GM18502 (cell line): Measurements from ENCODE around the gene CELA2A.
"Not testable (repeated sequence)": the region's sequence is repeated elsewhere in the genome, so short reads cannot be mapped to it uniquely, and the experiment has no call there.

Experiments
- ATAC-seq: cut with Tn5 transposase; IDR thresholded peaks from one replicate; pipeline ENCODE4 v1.9.1; 2021; ENCODE audit warnings: mild to moderate bottlenecking; ENCODE audit not compliant: unreplicated experiment, poor library complexity

The CELA2A gene

GRCh38 chr1:15489052-15489736 lies 32.7 kb downstream of the CELA2A start:
- no peak for ATAC-seq

GRCh38 chr1:15491010-15491409 lies 34.5 kb downstream of the CELA2A start:
- not testable (repeated sequence) for ATAC-seq

GRCh38 chr1:15492596-15492995 lies 36.1 kb downstream of the CELA2A start:
- ATAC-seq: no peak

GRCh38 chr1:15493869-15494390 lies 37.4 kb downstream of the CELA2A start:
- no peak for ATAC-seq

- ATAC-seq: no peak
Observed at GRCh38 chr1:15500184-15501178, 43.9 kb downstream of the CELA2A start.

- no peak for ATAC-seq
Observed at GRCh38 chr1:15501208-15502032, 44.9 kb downstream of the CELA2A start.

- no peak for ATAC-seq
Observed at GRCh38 chr1:15504436-15504835, 47.9 kb downstream of the CELA2A start.

- no peak for ATAC-seq
Observed at GRCh38 chr1:15506831-15507230, 50.3 kb downstream of the CELA2A start.

GRCh38 chr1:15507278-15507677 lies 50.7 kb downstream of the CELA2A start:
- no peak for ATAC-seq

- no peak for ATAC-seq
Observed at GRCh38 chr1:15508700-15509487, 52.4 kb downstream of the CELA2A start.

GRCh38 chr1:15509586-15509985 lies 53.1 kb downstream of the CELA2A start:
- no peak for ATAC-seq

GRCh38 chr1:15510611-15511405 lies 54.3 kb downstream of the CELA2A start:
- no peak for ATAC-seq

GRCh38 chr1:15513192-15513591 lies 56.7 kb downstream of the CELA2A start:
- ATAC-seq: no peak

- no peak for ATAC-seq
Observed at GRCh38 chr1:15513919-15514318, 57.4 kb downstream of the CELA2A start.

GRCh38 chr1:15514557-15514956 lies 58.0 kb downstream of the CELA2A start:
- ATAC-seq: not testable (repeated sequence)

- ATAC-seq: no peak
Observed at GRCh38 chr1:15515022-15515663, 58.6 kb downstream of the CELA2A start.

GRCh38 chr1:15519625-15520024 lies 63.1 kb downstream of the CELA2A start:
- ATAC-seq: no peak

GRCh38 chr1:15521206-15521906 lies 64.8 kb downstream of the CELA2A start:
- ATAC-seq: not testable (repeated sequence)
